HFF-Myc (cell line): ENCODE data around the gene MAP3K3.

Experiments
- DNase-seq: peaks from one replicate; pipeline ENCODE4 v3.0.0-alpha.2; 2011; ENCODE audit warnings: low read depth; ENCODE audit errors: extremely low read depth
- H3K4me3 ChIP-seq: replicated peaks from 2 replicates; pipeline ENCODE4 v1.5.1; 2011; ENCODE audit warnings: low read depth, mild to moderate bottlenecking, control low read depth, low read length
- TF ChIP-seq, protein P1 (sequence below): IDR thresholded peaks from 2 replicates; pipeline ENCODE4 v1.5.1; 2012; ENCODE audit warnings: mild to moderate bottlenecking, low read depth, low read length, control low read depth; ENCODE audit errors: missing control alignments

MAP3K3 gene

GRCh38 chr17:63639125-63639524 lies 16.9 kb downstream of the MAP3K3 start:
- H3K4me3 ChIP-seq, result no peak overlapping the region
- DNase-seq, result no peak
- TF ChIP-seq, protein P1, sequence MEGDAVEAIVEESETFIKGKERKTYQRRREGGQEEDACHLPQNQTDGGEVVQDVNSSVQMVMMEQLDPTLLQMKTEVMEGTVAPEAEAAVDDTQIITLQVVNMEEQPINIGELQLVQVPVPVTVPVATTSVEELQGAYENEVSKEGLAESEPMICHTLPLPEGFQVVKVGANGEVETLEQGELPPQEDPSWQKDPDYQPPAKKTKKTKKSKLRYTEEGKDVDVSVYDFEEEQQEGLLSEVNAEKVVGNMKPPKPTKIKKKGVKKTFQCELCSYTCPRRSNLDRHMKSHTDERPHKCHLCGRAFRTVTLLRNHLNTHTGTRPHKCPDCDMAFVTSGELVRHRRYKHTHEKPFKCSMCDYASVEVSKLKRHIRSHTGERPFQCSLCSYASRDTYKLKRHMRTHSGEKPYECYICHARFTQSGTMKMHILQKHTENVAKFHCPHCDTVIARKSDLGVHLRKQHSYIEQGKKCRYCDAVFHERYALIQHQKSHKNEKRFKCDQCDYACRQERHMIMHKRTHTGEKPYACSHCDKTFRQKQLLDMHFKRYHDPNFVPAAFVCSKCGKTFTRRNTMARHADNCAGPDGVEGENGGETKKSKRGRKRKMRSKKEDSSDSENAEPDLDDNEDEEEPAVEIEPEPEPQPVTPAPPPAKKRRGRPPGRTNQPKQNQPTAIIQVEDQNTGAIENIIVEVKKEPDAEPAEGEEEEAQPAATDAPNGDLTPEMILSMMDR, result no peak

GRCh38 chr17:63640038-63640437 lies 17.8 kb downstream of the MAP3K3 start:
- TF ChIP-seq, protein P1, result no peak
- no peak overlapping the region for H3K4me3 ChIP-seq
- DNase-seq, result no peak

GRCh38 chr17:63641692-63642448 lies 19.7 kb downstream of the MAP3K3 start:
- H3K4me3 ChIP-seq, result no peak overlapping the region
- TF ChIP-seq, protein P1, result no peak
- no peak for DNase-seq

DNA sequence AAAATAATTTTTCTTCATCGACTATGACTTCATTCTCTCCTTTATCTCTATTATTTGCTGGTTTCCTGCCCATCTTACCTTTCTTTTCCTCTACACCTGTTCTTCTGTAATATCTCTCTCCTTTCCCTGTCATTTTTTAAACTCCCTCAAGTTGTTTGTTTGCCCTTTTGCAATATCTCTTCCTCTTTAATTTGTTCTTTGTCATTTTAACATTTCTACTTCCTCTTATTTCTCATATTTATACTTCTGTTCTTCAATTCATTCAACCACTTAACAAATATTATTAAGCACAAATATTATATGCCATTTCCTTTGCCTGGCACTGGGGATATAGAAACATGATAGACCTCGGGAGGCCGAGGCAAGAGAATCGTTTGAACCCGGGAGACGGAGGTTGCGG lies 22.6 kb downstream of the MAP3K3 start:
- no peak for DNase-seq
- TF ChIP-seq, protein P1, result no peak
- H3K4me3 ChIP-seq, result no peak overlapping the region

GRCh38 chr17:63645775-63646487 lies 23.7 kb downstream of the MAP3K3 start:
- TF ChIP-seq, protein P1, result no peak
- no peak overlapping the region for H3K4me3 ChIP-seq
- no peak for DNase-seq

GRCh38 chr17:63646488-63646806 lies 24.2 kb downstream of the MAP3K3 start:
- no peak overlapping the region for H3K4me3 ChIP-seq
- DNase-seq, result no peak
- TF ChIP-seq, protein P1, result no peak
